Calu3 (cell line): Measurements from ENCODE around the gene ZNF431. TPM values are rescaled to one million over a fixed set of nuclear protein-coding genes. Genes with fewer than 3 reads are reported as not detected.

Source experiments
- Bru-seq: library from RNA; stranded (reverse); fragments of 400-500 nt; gene quantifications from one replicate; lab custom pipeline; 2021; lab: Mats Ljungman, UMichigan
- BruChase-seq, 2 experiments: library from RNA; stranded (reverse); fragments of 400-500 nt; gene quantifications; one replicate each; lab custom pipeline; 2021; lab: Mats Ljungman, UMichigan
- BruUV-seq: library from RNA; stranded (reverse); fragments of 400-500 nt; replicated peaks from 2 replicates; lab custom pipeline; 2021; lab: Mats Ljungman, UMichigan
- CTCF ChIA-PET: fragments of 300-600 bp; sonication (Branson Sonifier 250); formaldehyde crosslinking; loops from one replicate; lab custom pipeline; 2022; ENCODE audit warnings: antibody characterized with exemption; lab: Charles Lee
- DNase-seq: peaks from one replicate; pipeline ENCODE4 v3.0.0; 2022
- H3K27ac Mint-ChIP-seq: one replicate; pipeline ENCODE4 v1.8.0; 2022; ENCODE audit warnings: mixed read lengths; ENCODE audit not compliant: unreplicated experiment
- H3K27me3 Mint-ChIP-seq: one replicate; pipeline ENCODE4 v1.8.0; 2022; ENCODE audit warnings: mixed read lengths; ENCODE audit not compliant: unreplicated experiment
- H3K36me3 Mint-ChIP-seq: one replicate; pipeline ENCODE4 v1.8.0; 2022; ENCODE audit warnings: mild to moderate bottlenecking, moderate library complexity, mixed read lengths; ENCODE audit not compliant: insufficient read depth, unreplicated experiment
- H3K4me1 Mint-ChIP-seq: one replicate; pipeline ENCODE4 v1.8.0; 2022; ENCODE audit warnings: mild to moderate bottlenecking, low read depth, mixed read lengths; ENCODE audit not compliant: unreplicated experiment
- H3K4me3 Mint-ChIP-seq: one replicate; pipeline ENCODE4 v1.8.0; 2022; ENCODE audit warnings: mild to moderate bottlenecking, low read depth, moderate library complexity, mixed read lengths; ENCODE audit not compliant: unreplicated experiment
- H3K9me3 Mint-ChIP-seq: one replicate; pipeline ENCODE4 v1.8.0; 2022; ENCODE audit warnings: low read depth, mixed read lengths; ENCODE audit not compliant: unreplicated experiment
- CTCF ChIP-seq: fragments of 200-600 bp; IDR thresholded peaks from one replicate; pipeline ENCODE4 v1.8.0; 2022; ENCODE audit warnings: antibody characterized with exemption; ENCODE audit not compliant: unreplicated experiment
- intact Hi-C: fragments of 100-400 bp; cut with micrococcal nuclease; formaldehyde crosslinking; loops from one replicate; pipeline ENCODE4 v1.10.0; 2022; ENCODE audit not compliant: unreplicated experiment
- long read RNA-seq: library from polyadenylated mRNA; stranded (forward); transcript quantifications from one replicate; pipeline ENCODE4 v2.0.0, GENCODE V29; 2022
- total RNA-seq: library from RNA; stranded (reverse); gene quantifications from 2 replicates; pipeline ENCODE4 v1.2.3, GENCODE V29; 2022

ZNF431 gene
- total RNA-seq (6.3 and 6.6 TPM in 2 replicates), Bru-seq, nascent RNA (percentile 74 among the genes with signal in this experiment), BruChase-seq, experiment 1, labeled RNA remaining after a 6-hour chase (percentile 65 among the genes with signal in this experiment), BruChase-seq, experiment 2, labeled RNA remaining after a 2-hour chase (percentile 71 among the genes with signal in this experiment)
- long read RNA-seq, partial matches to known transcripts: 0 of 5 reads
- long read RNA-seq, other reads (novel, unspliced or antisense): 5 of 5 reads

GRCh38 chr19:21141787-21142464 is at the start of gene ZNF431:
TSS of gene ZNF431 (plus strand) at chr19:21142040. CDS start at chr19:21142184, 144 bp downstream.
- TF ChIP-seq CTCF: no peak
- H3K4me1 Mint-ChIP-seq: no peaks in the 10 kb centered on the region
- CTCF ChIA-PET: no interaction called here
- H3K27me3 Mint-ChIP-seq: no peaks in the 10 kb centered on the region
- peak within 1 kb of the TSS; percentile 90 for H3K4me3 Mint-ChIP-seq
- peak within 1 kb of the TSS; percentile 75 for H3K27ac Mint-ChIP-seq
- H3K36me3 Mint-ChIP-seq: peaks cover 36% of the 10 kb centered on the region
- no peaks in the 10 kb centered on the region for H3K9me3 Mint-ChIP-seq
- TSS peak; percentile 53 for BruUV-seq
- intact Hi-C loops: no loop called here
- peak; percentile 77 for DNase-seq

- DNase-seq: no peak
- no peaks in the 10 kb centered on the region for H3K36me3 Mint-ChIP-seq
- no peak for TF ChIP-seq CTCF
- CTCF ChIA-PET: no interaction called here
- intact Hi-C loops: no loop called here
- H3K9me3 Mint-ChIP-seq: no peaks in the 10 kb centered on the region
- no peak overlapping the region for H3K27ac Mint-ChIP-seq
- BruUV-seq: no TSS peak
- no peaks in the 10 kb centered on the region for H3K4me1 Mint-ChIP-seq
- no peaks in the 10 kb centered on the region for H3K27me3 Mint-ChIP-seq
- H3K4me3 Mint-ChIP-seq: no peak overlapping the region
These were observed 49.7 kb upstream of the ZNF431 start for GRCh38 chr19:21092109-21092508.

GRCh38 chr19:21094347-21095025 is 47.4 kb upstream of the ZNF431 start:
- no peak for DNase-seq
- H3K27ac Mint-ChIP-seq: no peak overlapping the region
- CTCF ChIA-PET: no interaction called here
- H3K36me3 Mint-ChIP-seq: no peaks in the 10 kb centered on the region
- BruUV-seq: no TSS peak
- no peak overlapping the region for H3K4me3 Mint-ChIP-seq
- no peaks in the 10 kb centered on the region for H3K4me1 Mint-ChIP-seq
- intact Hi-C loops: no loop called here
- H3K9me3 Mint-ChIP-seq: no peaks in the 10 kb centered on the region
- TF ChIP-seq CTCF: no peak
- H3K27me3 Mint-ChIP-seq: no peaks in the 10 kb centered on the region

- Mint-ChIP-seq H3K4me3 (no peak overlapping the region), H3K36me3 (no peaks in the 10 kb centered on the region), H3K4me1 (no peaks in the 10 kb centered on the region), H3K27ac (no peak overlapping the region), H3K9me3 (no peaks in the 10 kb centered on the region), H3K27me3 (no peaks in the 10 kb centered on the region)
- CTCF ChIA-PET: no interaction called here
- BruUV-seq: no TSS peak
- TF ChIP-seq CTCF: no peak
- no peak for DNase-seq
- intact Hi-C loops: no loop called here
These were observed 43.5 kb upstream of the ZNF431 start for GRCh38 chr19:21098291-21098690.
